SK-N-SH (cell line): ENCODE data around the gene SHISA2. TPM values are rescaled to one million over a fixed set of nuclear protein-coding genes. Genes with fewer than 3 reads are reported as not detected.

Experiments used
- CTCF ChIA-PET: fragments of 300-600, 350-600 bp; formaldehyde crosslinking; extraction: SDS; loops from one replicate; lab custom pipeline; 2021; lab: Yijun Ruan, JAX
- POLR2A ChIA-PET: fragments of 350-600 bp; sonication (Branson Sonifier 250); formaldehyde crosslinking; extraction: SDS; loops from one replicate; lab custom pipeline; 2020; ENCODE audit warnings: antibody characterized with exemption, inconsistent platforms; lab: Yijun Ruan, JAX
- DNase-seq: peaks from one replicate; pipeline ENCODE4 v3.0.0; 2012
- H2AFZ ChIP-seq: fragments of 200-600 bp; sonication (generic); 2 replicates; pipeline ENCODE4 v1.8.1; 2016; ENCODE audit warnings: antibody characterized with exemption, mild to moderate bottlenecking, low read depth
- H3F3A ChIP-seq: fragments of 200-600 bp; sonication (generic); replicated peaks from 2 replicates; pipeline ENCODE3; 2016; ENCODE audit warnings: antibody characterized with exemption, mild to moderate bottlenecking; ENCODE audit not compliant: insufficient read depth
- H3K27ac ChIP-seq, 2 experiments: fragments of 200-500 bp in 1 of 2; fragments of 200-600 bp in 1 of 2; sonication (Bioruptor generic) in 1 of 2; sonication (generic), shearing (Covaris generic) in 1 of 2; 2 replicates each; pipeline versions ENCODE4 v1.5.1 to v1.6.1; 2014 to 2016; ENCODE audit warnings: low read depth in 2 of 2, inconsistent platforms in 1 of 2, low read length in 1 of 2, mild to moderate bottlenecking in 1 of 2, mixed read lengths in 1 of 2
- H3K27me3 ChIP-seq: fragments of 200-600 bp; sonication (generic), shearing (Covaris generic); 2 replicates; pipeline ENCODE4 v1.6.1; 2016; ENCODE audit warnings: mixed run types; ENCODE audit not compliant: insufficient read depth
- H3K36me3 ChIP-seq, 2 experiments: fragments of 200-500 bp in 1 of 2; fragments of 200-600 bp in 1 of 2; sonication (Bioruptor generic) in 1 of 2; sonication (generic) in 1 of 2; replicated peaks in 1 of 2; 2 replicates each; pipeline versions ENCODE3 to v1.5.1; 2014 to 2016; ENCODE audit warnings: low read length in 1 of 2, mild to moderate bottlenecking in 1 of 2; ENCODE audit not compliant: insufficient read depth in 2 of 2, control insufficient read depth in 1 of 2
- H3K4me1 ChIP-seq, 2 experiments: fragments of 200-500 bp in 1 of 2; fragments of 200-600 bp in 1 of 2; sonication (Bioruptor generic) in 1 of 2; sonication (generic), shearing (Covaris generic) in 1 of 2; 2 replicates each; pipeline versions ENCODE4 v1.5.1 to v1.6.1; 2014 to 2016; ENCODE audit warnings: low read depth in 1 of 2, low read length in 1 of 2, mixed run types in 1 of 2; ENCODE audit not compliant: insufficient read depth in 2 of 2, control insufficient read depth in 1 of 2
- H3K4me2 ChIP-seq: fragments of 200-600 bp; sonication (generic), shearing (Covaris generic); 2 replicates; pipeline ENCODE4 v1.6.1; 2017; ENCODE audit warnings: mixed run types
- H3K4me3 ChIP-seq, 2 experiments: fragments of 200-500 bp in 1 of 2; fragments of 200-600 bp in 1 of 2; sonication (Bioruptor generic) in 1 of 2; sonication (generic), shearing (Covaris generic) in 1 of 2; 2 replicates each; pipeline versions ENCODE4 v1.5.1 to v1.8.1; 2014 to 2016; ENCODE audit warnings: low read depth in 2 of 2, inconsistent platforms in 1 of 2, low read length in 1 of 2, mild to moderate bottlenecking in 1 of 2, mixed read lengths in 1 of 2, moderate library complexity in 1 of 2
- H3K79me2 ChIP-seq: fragments of 200-600 bp; sonication (generic); 2 replicates; pipeline ENCODE4 v1.8.1; 2017; ENCODE audit warnings: mild to moderate bottlenecking; ENCODE audit not compliant: insufficient read depth
- H3K9ac ChIP-seq: fragments of 200-600 bp; sonication (generic); 2 replicates; pipeline ENCODE4 v1.6.1; 2017; ENCODE audit warnings: mixed run types
- H3K9me2 ChIP-seq: fragments of 200-600 bp; sonication (generic); 2 replicates; pipeline ENCODE4 v1.6.1; 2017; ENCODE audit warnings: mixed run types
- H3K9me3 ChIP-seq: fragments of 200-600 bp; sonication (generic); 2 replicates; pipeline ENCODE4 v1.6.1; 2017; ENCODE audit warnings: mixed run types, mild to moderate bottlenecking, moderate library complexity
- H4K20me1 ChIP-seq: fragments of 200-600 bp; sonication (generic); 2 replicates; pipeline ENCODE4 v1.6.1; 2017; ENCODE audit warnings: mild to moderate bottlenecking, mixed run types; ENCODE audit not compliant: insufficient read depth
- CHD2 ChIP-seq: fragments of 150-350 bp; IDR thresholded peaks from 2 replicates; pipeline ENCODE4 v1.6.1; 2018; ENCODE audit warnings: low read length; ENCODE audit not compliant: partially characterized antibody
- EP300 ChIP-seq, 2 experiments: IDR thresholded peaks; 2 replicates each; pipeline versions ENCODE4 v1.4.0 to v1.6.1; 2012; ENCODE audit warnings: borderline replicate concordance in 1 of 2, low read depth in 1 of 2, low read length in 1 of 2
- EZH2phosphoT487 ChIP-seq: fragments of 200-600 bp; sonication (generic); IDR thresholded peaks from 2 replicates; pipeline ENCODE4 v1.6.1; 2017; ENCODE audit warnings: low read depth, mixed run types, mild to moderate bottlenecking, antibody characterized with exemption, moderate library complexity, borderline replicate concordance
- FOXJ3 ChIP-seq: sonication (generic); formaldehyde crosslinking; IDR thresholded peaks from 2 replicates; pipeline ENCODE4 v1.5.1; 2020; ENCODE audit warnings: mild to moderate bottlenecking, missing genetic modification reagents
- GABPA ChIP-seq: IDR thresholded peaks from 2 replicates; pipeline ENCODE4 v1.4.0; 2012; ENCODE audit warnings: low read depth, mild to moderate bottlenecking
- GATA2 ChIP-seq: sonication (generic); formaldehyde crosslinking; IDR thresholded peaks from 2 replicates; pipeline ENCODE4 v1.5.0; 2020; ENCODE audit warnings: mild to moderate bottlenecking, missing genetic modification reagents
- MXI1 ChIP-seq: IDR thresholded peaks from 2 replicates; pipeline ENCODE4 v1.6.1; 2012; ENCODE audit warnings: mild to moderate bottlenecking, low read depth, low read length, improper control_type of control experiment
- NRF1 ChIP-seq: IDR thresholded peaks from 2 replicates; pipeline ENCODE4 v1.6.1; 2012; ENCODE audit warnings: low read depth, mild to moderate bottlenecking, low read length
- PBX3 ChIP-seq: IDR thresholded peaks from 2 replicates; pipeline ENCODE4; 2012
- POLR2AphosphoS5 ChIP-seq: IDR thresholded peaks from 2 replicates; pipeline ENCODE4 v1.6.1; 2012; ENCODE audit warnings: low read depth, low read length
- RAD21 ChIP-seq: IDR thresholded peaks from 2 replicates; pipeline ENCODE4 v1.6.1; 2012; ENCODE audit warnings: mild to moderate bottlenecking, low read length
- RCOR1 ChIP-seq: fragments of 150-350 bp; IDR thresholded peaks from 2 replicates; pipeline ENCODE4 v1.6.1; 2017; ENCODE audit warnings: antibody characterized with exemption, low read length
- RFX5 ChIP-seq: IDR thresholded peaks from 2 replicates; pipeline ENCODE4 v1.6.1; 2012; ENCODE audit warnings: mild to moderate bottlenecking, improper control_type of control experiment, low read length
- SIN3A ChIP-seq: IDR thresholded peaks from 2 replicates; pipeline ENCODE4 v1.6.1; 2012; ENCODE audit warnings: low read depth, mild to moderate bottlenecking, low read length, moderate library complexity, borderline replicate concordance
- SMC3 ChIP-seq: IDR thresholded peaks from 2 replicates; pipeline ENCODE4 v1.6.1; 2012; ENCODE audit warnings: low read depth, low read length, improper control_type of control experiment
- TAF1 ChIP-seq: IDR thresholded peaks from 2 replicates; pipeline ENCODE4 v1.6.1; 2012; ENCODE audit warnings: low read depth, mild to moderate bottlenecking, low read length, moderate library complexity, borderline replicate concordance
- WGBS: methylation state at CpG from one replicate; pipeline ENCODE4 v1.1.6; 2017; ENCODE audit warnings: low lambda C conversion rate; 5-methylcytosine and 5-hydroxymethylcytosine counted together
- polyA plus RNA-seq, 3 experiments: library from polyadenylated mRNA; depleted of rRNA; stranded (reverse); fragments of >200 nt; gene quantifications; 2 replicates each; pipeline ENCODE4 v1.2.3, GENCODE V29; 2012
- TF ChIP-seq, protein P1 (sequence below): IDR thresholded peaks from 2 replicates; pipeline ENCODE4 v1.4.0; 2012; ENCODE audit warnings: low read depth
- TF ChIP-seq, protein P2 (sequence below): IDR thresholded peaks from 2 replicates; pipeline ENCODE4 v1.6.1; 2012; ENCODE audit warnings: mild to moderate bottlenecking, low read depth, low read length, moderate library complexity

SHISA2 gene
- polyA plus RNA-seq, 1 of the 3 experiments (the other 2 are of a cell fraction) = not detected

DNA sequence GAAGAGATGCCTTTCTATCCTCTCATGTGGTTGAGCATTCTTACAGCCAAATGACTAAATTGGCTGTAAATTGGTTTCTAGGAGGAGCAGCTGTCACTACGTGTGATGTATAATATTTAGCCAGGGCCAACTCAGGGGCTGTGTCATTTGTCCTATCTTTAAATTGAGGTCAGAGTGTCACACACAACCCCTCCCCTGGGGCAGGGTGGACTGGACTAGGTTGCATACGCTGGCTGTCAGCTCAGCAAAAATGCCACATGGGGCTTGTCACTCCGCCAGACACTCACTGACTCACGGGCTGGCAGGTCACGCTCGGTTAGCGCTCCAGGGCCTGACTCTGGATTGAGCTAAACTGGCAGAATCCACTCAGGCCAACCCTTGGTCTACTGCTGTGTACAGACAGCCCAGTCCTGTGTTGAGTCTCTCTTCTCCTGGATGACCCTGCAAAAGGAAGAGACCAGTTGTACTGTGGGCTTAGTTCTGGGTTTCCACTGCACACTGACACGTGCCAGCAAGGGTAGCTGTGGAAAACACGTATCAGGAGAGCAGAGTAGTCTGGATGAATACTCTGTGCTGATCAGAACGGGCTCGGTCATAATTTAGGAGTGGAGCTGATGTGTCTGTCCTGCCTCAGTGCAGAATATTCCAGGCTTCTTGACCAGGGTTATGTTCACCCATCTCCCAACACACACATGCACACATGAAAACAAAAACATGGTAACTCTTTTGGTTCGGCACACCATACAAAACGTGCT is 29.1 kb downstream of the SHISA2 start:
- no peaks in the 10 kb centered on the region for H3K9me2 ChIP-seq
- no peaks in the 10 kb centered on the region for H3K27me3 ChIP-seq
- H3F3A ChIP-seq = no peaks in the 10 kb centered on the region
- no peaks in the 10 kb centered on the region for H3K79me2 ChIP-seq
- DNase-seq = peak; percentile 85
- H4K20me1 ChIP-seq = no peaks in the 10 kb centered on the region
- CTCF ChIA-PET = interaction anchor here (1.0 to 1.6 kb wide), 3 partner anchors 15 to 362 kb away, joined by 3 to 4 read pairs (median 4); no protein-coding TSS in a partner anchor
- H3K4me3 ChIP-seq = no peak overlapping the region
- H2AFZ ChIP-seq = no peak overlapping the region
- no peaks in the 10 kb centered on the region for H3K9me3 ChIP-seq
- H3K4me2 ChIP-seq = no peak overlapping the region
- no peak for TF ChIP-seq GATA2
- TF ChIP-seq MXI1 = peak; percentile 98
- no peak for TF ChIP-seq NRF1
- peak; percentile 22 for TF ChIP-seq RAD21
- TF ChIP-seq CHD2 = peak; percentile 47
- TF ChIP-seq GABPA = no peak
- peak; percentile 68; the same call in 1 of the 2 replicates for TF ChIP-seq FOXJ3 (CRISPR knock-in tag)
- peak; percentile 81; the same call in 1 of the 2 replicates for TF ChIP-seq RCOR1
- no peak for TF ChIP-seq RFX5
- peak in 1 of 2 experiments; percentile 76; a peak in 2 of 4 replicates for TF ChIP-seq EP300 (IDR thresholded peaks at IDR 0.05; ENCODE audit: borderline replicate concordance in 1 of 2, low read depth in 1 of 2, low read length in 1 of 2)
- TF ChIP-seq, all 33 proteins: peak for 6
- H3K9ac ChIP-seq = no peak overlapping the region
- no peak overlapping the region for H3K27ac ChIP-seq
- H3K4me1 ChIP-seq = peaks cover 0 to 8% of the 10 kb centered on the region in 2 experiments; a peak in 1 of 4 replicates
- 16% methylated on average over 13 of the region's 13 CpGs for WGBS
- no peaks in the 10 kb centered on the region for H3K36me3 ChIP-seq
- POLR2A ChIA-PET = interaction anchor here (0.6 kb wide), 2 partner anchors 27 to 150 kb away, joined by 3 to 4 read pairs; no protein-coding TSS in a partner anchor

GRCh38 chr13:26021956-26022355 is 29.9 kb downstream of the SHISA2 start:
- no peaks in the 10 kb centered on the region for H3K9me2 ChIP-seq
- no peaks in the 10 kb centered on the region for H3K27me3 ChIP-seq
- H3F3A ChIP-seq = no peaks in the 10 kb centered on the region
- H3K4me2 ChIP-seq = no peak overlapping the region
- POLR2A ChIA-PET = no interaction called here
- no peaks in the 10 kb centered on the region for H3K79me2 ChIP-seq
- no peaks in the 10 kb centered on the region for H3K9me3 ChIP-seq
- WGBS = 6% methylated on average over 3 of the region's 3 CpGs
- peaks cover 0 to 8% of the 10 kb centered on the region in 2 experiments; a peak in 1 of 4 replicates for H3K4me1 ChIP-seq
- H3K4me3 ChIP-seq = no peak overlapping the region
- CTCF ChIA-PET = interaction anchor here (1.1 kb wide), 1 partner anchor 361 kb away, joined by 3 read pairs; no protein-coding TSS in a partner anchor
- TF ChIP-seq EZH2phosphoT487 (no peak), RCOR1 (no peak), PBX3 (no peak), CHD2 (no peak), SIN3A (no peak), EP300 (IDR thresholded peaks at IDR 0.05; ENCODE audit: borderline replicate concordance in 1 of 2, low read depth in 1 of 2, low read length in 1 of 2) (no peak), POLR2AphosphoS5 (no peak), SMC3 (no peak), TAF1 (no peak)
- TF ChIP-seq, protein P1, sequence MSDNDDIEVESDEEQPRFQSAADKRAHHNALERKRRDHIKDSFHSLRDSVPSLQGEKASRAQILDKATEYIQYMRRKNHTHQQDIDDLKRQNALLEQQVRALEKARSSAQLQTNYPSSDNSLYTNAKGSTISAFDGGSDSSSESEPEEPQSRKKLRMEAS = no peak
- TF ChIP-seq, protein P2, sequence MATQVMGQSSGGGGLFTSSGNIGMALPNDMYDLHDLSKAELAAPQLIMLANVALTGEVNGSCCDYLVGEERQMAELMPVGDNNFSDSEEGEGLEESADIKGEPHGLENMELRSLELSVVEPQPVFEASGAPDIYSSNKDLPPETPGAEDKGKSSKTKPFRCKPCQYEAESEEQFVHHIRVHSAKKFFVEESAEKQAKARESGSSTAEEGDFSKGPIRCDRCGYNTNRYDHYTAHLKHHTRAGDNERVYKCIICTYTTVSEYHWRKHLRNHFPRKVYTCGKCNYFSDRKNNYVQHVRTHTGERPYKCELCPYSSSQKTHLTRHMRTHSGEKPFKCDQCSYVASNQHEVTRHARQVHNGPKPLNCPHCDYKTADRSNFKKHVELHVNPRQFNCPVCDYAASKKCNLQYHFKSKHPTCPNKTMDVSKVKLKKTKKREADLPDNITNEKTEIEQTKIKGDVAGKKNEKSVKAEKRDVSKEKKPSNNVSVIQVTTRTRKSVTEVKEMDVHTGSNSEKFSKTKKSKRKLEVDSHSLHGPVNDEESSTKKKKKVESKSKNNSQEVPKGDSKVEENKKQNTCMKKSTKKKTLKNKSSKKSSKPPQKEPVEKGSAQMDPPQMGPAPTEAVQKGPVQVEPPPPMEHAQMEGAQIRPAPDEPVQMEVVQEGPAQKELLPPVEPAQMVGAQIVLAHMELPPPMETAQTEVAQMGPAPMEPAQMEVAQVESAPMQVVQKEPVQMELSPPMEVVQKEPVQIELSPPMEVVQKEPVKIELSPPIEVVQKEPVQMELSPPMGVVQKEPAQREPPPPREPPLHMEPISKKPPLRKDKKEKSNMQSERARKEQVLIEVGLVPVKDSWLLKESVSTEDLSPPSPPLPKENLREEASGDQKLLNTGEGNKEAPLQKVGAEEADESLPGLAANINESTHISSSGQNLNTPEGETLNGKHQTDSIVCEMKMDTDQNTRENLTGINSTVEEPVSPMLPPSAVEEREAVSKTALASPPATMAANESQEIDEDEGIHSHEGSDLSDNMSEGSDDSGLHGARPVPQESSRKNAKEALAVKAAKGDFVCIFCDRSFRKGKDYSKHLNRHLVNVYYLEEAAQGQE = no peak
- TF ChIP-seq, all 33 proteins: peak for 0
- Histone ChIP-seq H3K9ac (no peak overlapping the region), H3K36me3 (no peaks in the 10 kb centered on the region), H4K20me1 (no peaks in the 10 kb centered on the region), H3K27ac (no peak overlapping the region), H2AFZ (no peak overlapping the region)
- DNase-seq = no peak
